HG03460 (cell line): Measurements from ENCODE around the gene IL16.
"Not testable (repeated sequence)": the region's sequence is repeated elsewhere in the genome, so short reads cannot be mapped to it uniquely, and the experiment has no call there.

ENCODE experiments used
- ATAC-seq: cut with Tn5 transposase; IDR thresholded peaks from one replicate; pipeline ENCODE4 v1.9.1; 2021; ENCODE audit not compliant: unreplicated experiment

The IL16 gene

GRCh38 chr15:81331600-81331999 is 134.9 kb downstream of the IL16 start:
- no peak for ATAC-seq

GRCh38 chr15:81332326-81332725 is 135.6 kb downstream of the IL16 start:
- ATAC-seq: no peak

- ATAC-seq: no peak
Measured at GRCh38 chr15:81333363-81333762, 136.7 kb downstream of the IL16 start.

- ATAC-seq: no peak
Measured at GRCh38 chr15:81334768-81335435, 138.2 kb downstream of the IL16 start.

- ATAC-seq: no peak
Measured at GRCh38 chr15:81335631-81336030, 139.0 kb downstream of the IL16 start.

GRCh38 chr15:81336568-81336967 is 139.9 kb downstream of the IL16 start:
- ATAC-seq: no peak

GRCh38 chr15:81337241-81337640 is 140.6 kb downstream of the IL16 start:
- no peak for ATAC-seq

- no peak for ATAC-seq
Measured at GRCh38 chr15:81337713-81338157, 141.1 kb downstream of the IL16 start.

GRCh38 chr15:81338170-81339007 is 141.7 kb downstream of the IL16 start:
- ATAC-seq: no peak

GRCh38 chr15:81339321-81339720 is 142.6 kb downstream of the IL16 start:
- ATAC-seq: no peak

GRCh38 chr15:81339851-81340250 is 143.2 kb downstream of the IL16 start:
- ATAC-seq: no peak

GRCh38 chr15:81341351-81341750 is 144.7 kb downstream of the IL16 start:
- ATAC-seq: no peak

GRCh38 chr15:81343371-81343770 is 146.7 kb downstream of the IL16 start:
- ATAC-seq: no peak

- ATAC-seq: no peak
Measured at GRCh38 chr15:81346611-81347010, 149.9 kb downstream of the IL16 start.

GRCh38 chr15:81347910-81348309 is 151.2 kb downstream of the IL16 start:
- ATAC-seq: no peak

- not testable (repeated sequence) for ATAC-seq
Measured at GRCh38 chr15:81348691-81349090, 152.0 kb downstream of the IL16 start.

- ATAC-seq: no peak
Measured at GRCh38 chr15:81349271-81349670, 152.6 kb downstream of the IL16 start.

- ATAC-seq: no peak
Measured at GRCh38 chr15:81351651-81352050, 155.0 kb downstream of the IL16 start.

- ATAC-seq: no peak
Measured at GRCh38 chr15:81356252-81356651, 159.6 kb downstream of the IL16 start.

GRCh38 chr15:81357180-81357686 is 160.6 kb downstream of the IL16 start:
- ATAC-seq: no peak

GRCh38 chr15:81358248-81358647 is 161.6 kb downstream of the IL16 start:
- ATAC-seq: no peak

GRCh38 chr15:81360491-81360890 is 163.8 kb downstream of the IL16 start:
- ATAC-seq: no peak
